ENCODE results near the gene MMUT. TPM values are rescaled to one million over a fixed set of nuclear protein-coding genes. Genes with fewer than 3 reads are reported as not detected.

MMUT gene
- total RNA-seq, 2 experiments from 2014 or later, result 6.4 to 7.2 TPM

- H3K36me3 Mint-ChIP-seq (ENCODE audit: low read depth), result peaks cover 17% of the 10 kb centered on the region
- no peaks in the 10 kb centered on the region for H3K9me3 Mint-ChIP-seq
- H3K4me3 Mint-ChIP-seq, result peak overlapping the region; percentile 77
- intact Hi-C loops (cut with DNase I, micrococcal nuclease), result no loop called here
- no peak for DNase-seq
- Histone ChIP-seq H3K27me3 (ENCODE audit: control insufficient read depth in 1 of 2, insufficient read depth in 2 of 2, low read length in 2 of 2) (no peaks in the 10 kb centered on the region), H3K9me3 (ENCODE audit: control insufficient read depth in 1 of 2, insufficient read depth in 1 of 2, low read length in 2 of 2) (no peaks in the 10 kb centered on the region), H3K4me1 (ENCODE audit: insufficient read depth, low read length) (peaks cover 25% of the 10 kb centered on the region), H3K27ac (ENCODE audit: low read depth in 1 of 2, low read length in 2 of 2) (no peak overlapping the region), H3K4me3 (ENCODE audit: low read length) (no peak overlapping the region), H3K36me3 (ENCODE audit: insufficient read depth, low read length) (no peaks in the 10 kb centered on the region)
- no peak for TF ChIP-seq CTCF (IDR thresholded peaks at IDR 0.05)
- ATAC-seq (ENCODE audit: poor library complexity), result no peak
- peak overlapping the region; percentile 94 for H3K27ac Mint-ChIP-seq
- POLR2A ChIA-PET, result no interaction called here
- no peaks in the 10 kb centered on the region for H3K27me3 Mint-ChIP-seq
- CTCF ChIA-PET, result no interaction called here
- peaks cover 49% of the 10 kb centered on the region for H3K4me1 Mint-ChIP-seq (ENCODE audit: low read depth)
Measured at GRCh38 chr6:49464691-49465090, 1.6 kb upstream of the MMUT start.

DNA sequence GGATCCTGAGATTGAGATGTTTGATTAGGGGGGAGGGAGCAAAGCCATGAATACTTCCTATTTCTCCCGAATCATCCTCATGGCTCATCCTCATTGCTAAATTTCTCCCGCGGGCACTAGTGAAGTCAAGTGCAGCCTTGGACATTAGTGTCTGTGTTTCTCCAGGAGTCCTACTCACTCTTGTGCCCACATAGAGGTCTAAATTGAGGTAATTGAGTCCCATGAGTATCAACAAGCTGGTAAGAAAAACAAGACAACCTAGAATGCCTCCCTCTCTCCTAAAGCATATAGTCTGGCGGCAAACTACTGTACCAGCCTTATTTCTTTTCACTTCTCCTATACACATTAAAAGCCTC, 537 bp upstream of the MMUT start:
- peak overlapping the region; percentile 97 for H3K4me3 Mint-ChIP-seq
- no peaks in the 10 kb centered on the region for H3K27me3 ChIP-seq (ENCODE audit: control insufficient read depth in 1 of 2, insufficient read depth in 2 of 2, low read length in 2 of 2)
- H3K36me3 Mint-ChIP-seq (ENCODE audit: low read depth), result peaks cover 25% of the 10 kb centered on the region
- POLR2A ChIA-PET, result no interaction called here
- H3K4me3 ChIP-seq (ENCODE audit: low read length), result peak overlapping the region; percentile 76
- DNase-seq (peak in 1 of 14 experiments; percentile 11), ATAC-seq (ENCODE audit: poor library complexity) (no peak)
- peaks cover 59% of the 10 kb centered on the region for H3K4me1 Mint-ChIP-seq (ENCODE audit: low read depth)
- no peaks in the 10 kb centered on the region for H3K9me3 Mint-ChIP-seq
- no peak for TF ChIP-seq CTCF (IDR thresholded peaks at IDR 0.05)
- peak overlapping the region; percentile 94 for H3K27ac Mint-ChIP-seq
- peak overlapping the region in 1 of 2 donors; percentile 4 for H3K27ac ChIP-seq (ENCODE audit: low read depth in 1 of 2, low read length in 2 of 2)
- H3K4me1 ChIP-seq (ENCODE audit: insufficient read depth, low read length), result peaks cover 25% of the 10 kb centered on the region
- H3K9me3 ChIP-seq (ENCODE audit: control insufficient read depth in 1 of 2, insufficient read depth in 1 of 2, low read length in 2 of 2), result no peaks in the 10 kb centered on the region
- peaks cover 8% of the 10 kb centered on the region for H3K36me3 ChIP-seq (ENCODE audit: insufficient read depth, low read length)
- CTCF ChIA-PET, result no interaction called here
- H3K27me3 Mint-ChIP-seq, result no peaks in the 10 kb centered on the region
- intact Hi-C loops (cut with DNase I, micrococcal nuclease), result no loop called here

GRCh38 chr6:49462599-49462926, 490 bp downstream of the MMUT start:
- no peaks in the 10 kb centered on the region for H3K9me3 Mint-ChIP-seq
- Histone ChIP-seq H3K9me3 (ENCODE audit: control insufficient read depth in 1 of 2, insufficient read depth in 1 of 2, low read length in 2 of 2) (no peaks in the 10 kb centered on the region), H3K27me3 (ENCODE audit: control insufficient read depth in 1 of 2, insufficient read depth in 2 of 2, low read length in 2 of 2) (no peaks in the 10 kb centered on the region), H3K4me1 (ENCODE audit: insufficient read depth, low read length) (peaks cover 25% of the 10 kb centered on the region), H3K36me3 (ENCODE audit: insufficient read depth, low read length) (peaks cover 13% of the 10 kb centered on the region), H3K27ac (ENCODE audit: low read depth in 1 of 2, low read length in 2 of 2) (peak overlapping the region; percentile 39 to 65), H3K4me3 (ENCODE audit: low read length) (peak overlapping the region; percentile 76)
- H3K36me3 Mint-ChIP-seq (ENCODE audit: low read depth), result peaks cover 35% of the 10 kb centered on the region
- no peak for TF ChIP-seq CTCF (IDR thresholded peaks at IDR 0.05)
- H3K27me3 Mint-ChIP-seq, result no peaks in the 10 kb centered on the region
- ATAC-seq (ENCODE audit: poor library complexity) (peak; percentile 1), DNase-seq (peak in 1 of 14 experiments; percentile 0)
- intact Hi-C loops (cut with DNase I, micrococcal nuclease), result no loop called here
- peaks cover 61% of the 10 kb centered on the region for H3K4me1 Mint-ChIP-seq (ENCODE audit: low read depth)
- ChIA-PET CTCF (no interaction called here), POLR2A (no interaction called here)
- H3K4me3 Mint-ChIP-seq, result peak overlapping the region; percentile 97
- H3K27ac Mint-ChIP-seq, result peak overlapping the region; percentile 94
